ENCODE results near the gene ADCY1. TPM values are rescaled to one million over a fixed set of nuclear protein-coding genes. Genes with fewer than 3 reads are reported as not detected.
"Not testable (repeated sequence)": the region's sequence is repeated elsewhere in the genome, so short reads cannot be mapped to it uniquely, and the experiment has no call there.

The ADCY1 gene
- total RNA-seq, 6 donors from 2014 or later = 0.46 to 4.1 (median 1.2) TPM

DNA sequence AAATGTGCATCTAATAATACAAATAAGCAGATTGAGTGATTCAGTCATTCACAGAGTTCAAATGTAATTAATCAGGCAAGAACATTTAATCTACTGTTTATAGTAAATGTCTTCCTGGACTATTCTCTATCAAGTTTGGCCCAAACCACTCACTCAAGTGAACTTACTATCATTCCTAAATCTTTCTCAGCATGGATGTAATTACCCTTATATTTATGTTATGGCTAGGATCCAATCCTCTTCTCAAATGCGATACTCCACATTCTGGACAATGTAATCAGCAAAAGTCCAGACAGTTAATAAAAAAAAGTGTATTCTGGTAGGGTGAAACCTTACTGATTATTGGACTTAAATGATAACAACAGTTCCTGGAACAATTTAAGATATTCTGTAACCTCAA, 185.3 kb downstream of the ADCY1 start:
- not testable (repeated sequence) for ATAC-seq (ENCODE audit: low FRiP score in 2 of 2); DNase-seq; H3K4me1 ChIP-seq; H3K4me3 ChIP-seq; H3K27me3 ChIP-seq; H3K9me3 ChIP-seq; H3K27ac ChIP-seq
- H3K36me3 ChIP-seq = peaks cover 0 to 16% (median 0%) of the 10 kb centered on the region in 4 donors
- WGBS, 2 donors = 67 to 77% methylated on average over 1 of the region's 1 CpG

DNA sequence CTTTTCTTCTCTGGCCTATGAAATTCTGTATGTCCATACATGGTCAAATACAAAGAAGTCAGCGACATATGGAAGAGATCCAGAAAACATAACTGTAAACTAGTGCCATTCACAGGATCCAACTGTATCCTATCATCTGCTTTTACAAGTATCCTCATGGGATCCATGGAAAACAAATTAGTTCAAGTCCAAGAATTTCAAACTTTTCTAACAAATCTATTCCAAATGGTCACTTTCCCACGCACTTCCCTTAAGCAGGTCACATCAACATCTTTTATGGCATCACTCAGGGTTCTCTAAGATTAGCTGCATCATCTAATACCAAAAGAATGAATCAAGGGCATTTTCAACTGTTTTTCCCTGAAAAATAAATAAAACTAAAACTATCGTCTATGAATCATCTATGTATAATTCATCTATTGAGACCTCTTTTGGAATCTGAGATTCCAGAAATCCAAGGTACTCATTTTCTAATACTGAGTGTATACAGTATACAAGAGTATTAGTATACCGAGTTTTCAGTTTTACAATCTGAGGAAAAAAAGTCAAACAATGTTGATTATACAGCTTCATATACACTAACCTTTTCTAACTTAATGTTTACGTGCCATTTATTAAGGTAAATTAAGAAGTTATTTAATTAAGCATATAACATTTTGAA, 187.5 kb downstream of the ADCY1 start:
- 83 to 87% methylated on average over 5 of the region's 5 CpGs for WGBS, 2 donors
- peak in 1 of 2 donors; percentile 39 for ATAC-seq (ENCODE audit: low FRiP score in 2 of 2)
- TF ChIP-seq EP300 (IDR thresholded peaks at IDR 0.05) = peak in 1 of 4 donors; percentile 13
- peak overlapping the region in 3 of 4 donors; percentile 17 to 49 (median 45) for H3K27ac ChIP-seq
- H3K9me3 ChIP-seq, H3K4me1 ChIP-seq, H3K36me3 ChIP-seq, DNase-seq, H3K4me3 ChIP-seq, H3K27me3 ChIP-seq: not testable (repeated sequence)

DNA sequence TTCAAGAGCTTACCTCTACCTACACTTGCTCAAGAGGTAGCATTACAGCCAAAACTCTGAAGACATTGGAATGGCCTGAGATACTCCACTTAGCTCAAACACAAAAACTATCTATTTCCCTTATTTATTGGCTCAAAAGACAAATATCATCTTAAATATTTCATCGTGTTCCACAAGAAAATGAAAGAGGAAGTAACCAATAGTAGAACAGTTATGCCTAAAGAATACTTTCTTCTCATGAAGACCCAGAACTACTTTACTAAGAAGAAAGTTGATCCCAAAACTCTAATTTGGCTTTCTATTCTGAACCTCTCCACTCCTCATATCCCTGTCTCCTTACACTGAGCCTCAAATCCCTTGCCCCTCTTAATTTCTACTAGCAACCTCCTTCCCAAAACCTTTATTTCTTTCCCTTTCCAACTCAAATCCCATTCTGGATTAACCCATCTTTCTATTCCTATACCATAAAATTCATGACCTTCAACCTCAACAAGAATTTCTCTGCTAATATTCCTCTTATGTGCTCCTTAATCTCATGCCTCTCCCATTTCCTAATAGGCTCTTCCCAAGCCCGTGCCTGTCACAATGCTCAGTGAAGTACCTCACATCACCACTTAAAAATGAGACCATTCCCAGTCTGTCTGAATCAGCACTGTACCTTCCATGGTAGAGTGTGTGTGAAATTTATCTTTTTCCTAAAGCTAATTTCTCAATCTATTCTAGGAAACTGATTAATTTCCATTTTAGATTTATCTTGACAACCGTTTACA, 188.2 kb downstream of the ADCY1 start:
- not testable (repeated sequence) for H3K36me3 ChIP-seq, H3K4me1 ChIP-seq, H3K4me3 ChIP-seq, H3K9me3 ChIP-seq, H3K27me3 ChIP-seq, DNase-seq
- peak overlapping the region; percentile 17 to 49 (median 32) for H3K27ac ChIP-seq
- peak in 1 of 2 donors; percentile 81 for ATAC-seq (ENCODE audit: low FRiP score in 2 of 2)
- WGBS, 2 donors = 73 to 75% methylated on average over 3 of the region's 3 CpGs

DNA sequence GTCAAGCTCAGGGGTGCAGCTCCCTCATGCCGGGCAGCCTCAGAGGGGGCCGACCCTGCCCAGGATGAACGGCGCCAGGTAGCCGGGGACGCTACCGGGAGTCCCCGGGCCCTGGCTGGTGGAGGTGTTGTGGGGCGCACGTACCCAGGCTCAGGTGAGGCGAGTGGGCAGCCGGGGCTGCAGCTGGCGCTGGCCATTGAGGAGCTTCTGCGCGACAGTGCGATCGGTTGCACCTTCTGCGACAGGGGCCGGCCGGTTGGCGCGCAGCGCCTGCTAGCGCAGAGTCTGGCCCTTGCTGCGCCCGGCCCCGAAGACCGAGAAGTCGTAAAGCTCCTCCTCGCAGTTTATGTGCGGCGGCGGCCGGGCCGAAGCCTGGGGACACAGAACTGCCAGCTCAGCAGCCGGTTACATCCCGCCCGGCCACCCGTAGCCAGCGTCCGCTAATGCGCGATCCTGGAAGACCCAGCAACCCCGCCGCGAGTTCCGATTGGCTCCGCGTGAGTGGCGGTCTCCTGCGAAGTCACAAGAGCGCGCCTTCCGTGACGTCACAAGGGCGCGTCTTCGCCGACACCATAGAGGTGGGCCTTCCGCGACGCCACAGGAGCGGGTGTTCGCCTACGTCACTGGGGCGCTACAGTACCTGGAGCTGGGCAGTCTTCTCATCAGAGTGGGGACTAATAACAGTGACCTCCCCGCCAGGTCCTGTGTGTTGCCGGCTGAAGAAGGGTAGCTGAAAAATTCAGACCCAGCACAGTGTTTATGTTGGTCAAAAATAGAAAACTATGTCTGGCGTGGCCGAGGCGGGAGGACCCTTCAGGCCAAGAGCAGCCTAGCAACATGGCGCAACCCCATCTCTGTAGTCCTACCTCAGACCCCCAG, 194.6 kb downstream of the ADCY1 start:
- H3K27ac ChIP-seq = peak overlapping the region; percentile 92 to 95 (median 93)
- peaks cover 6 to 16% (median 12%) of the 10 kb centered on the region in 4 donors for H3K4me1 ChIP-seq
- ATAC-seq (ENCODE audit: low FRiP score in 2 of 2) (peak; percentile 100), DNase-seq (peak; percentile 98 to 99)
- H3K4me3 ChIP-seq = peak overlapping the region; percentile 38 to 91 (median 71)
- TF ChIP-seq POLR2A (IDR thresholded peaks at IDR 0.05) (peak in 3 of 4 donors; percentile 61 to 87 (median 77)), EP300 (IDR thresholded peaks at IDR 0.05) (peak in 1 of 4 donors; percentile 36), POLR2AphosphoS5 (IDR thresholded peaks at IDR 0.05) (peak; percentile 94 to 95)
- TF ChIP-seq, protein P1, sequence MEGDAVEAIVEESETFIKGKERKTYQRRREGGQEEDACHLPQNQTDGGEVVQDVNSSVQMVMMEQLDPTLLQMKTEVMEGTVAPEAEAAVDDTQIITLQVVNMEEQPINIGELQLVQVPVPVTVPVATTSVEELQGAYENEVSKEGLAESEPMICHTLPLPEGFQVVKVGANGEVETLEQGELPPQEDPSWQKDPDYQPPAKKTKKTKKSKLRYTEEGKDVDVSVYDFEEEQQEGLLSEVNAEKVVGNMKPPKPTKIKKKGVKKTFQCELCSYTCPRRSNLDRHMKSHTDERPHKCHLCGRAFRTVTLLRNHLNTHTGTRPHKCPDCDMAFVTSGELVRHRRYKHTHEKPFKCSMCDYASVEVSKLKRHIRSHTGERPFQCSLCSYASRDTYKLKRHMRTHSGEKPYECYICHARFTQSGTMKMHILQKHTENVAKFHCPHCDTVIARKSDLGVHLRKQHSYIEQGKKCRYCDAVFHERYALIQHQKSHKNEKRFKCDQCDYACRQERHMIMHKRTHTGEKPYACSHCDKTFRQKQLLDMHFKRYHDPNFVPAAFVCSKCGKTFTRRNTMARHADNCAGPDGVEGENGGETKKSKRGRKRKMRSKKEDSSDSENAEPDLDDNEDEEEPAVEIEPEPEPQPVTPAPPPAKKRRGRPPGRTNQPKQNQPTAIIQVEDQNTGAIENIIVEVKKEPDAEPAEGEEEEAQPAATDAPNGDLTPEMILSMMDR (IDR thresholded peaks at IDR 0.05) = peak in 4 of 6 experiments; percentile 14 to 56 (median 36)
- H3K9me3 ChIP-seq, H3K27me3 ChIP-seq, H3K36me3 ChIP-seq: not testable (repeated sequence)
- 0% methylated on average over 34 to 42 of the region's 72 CpGs for WGBS, 2 donors

DNA sequence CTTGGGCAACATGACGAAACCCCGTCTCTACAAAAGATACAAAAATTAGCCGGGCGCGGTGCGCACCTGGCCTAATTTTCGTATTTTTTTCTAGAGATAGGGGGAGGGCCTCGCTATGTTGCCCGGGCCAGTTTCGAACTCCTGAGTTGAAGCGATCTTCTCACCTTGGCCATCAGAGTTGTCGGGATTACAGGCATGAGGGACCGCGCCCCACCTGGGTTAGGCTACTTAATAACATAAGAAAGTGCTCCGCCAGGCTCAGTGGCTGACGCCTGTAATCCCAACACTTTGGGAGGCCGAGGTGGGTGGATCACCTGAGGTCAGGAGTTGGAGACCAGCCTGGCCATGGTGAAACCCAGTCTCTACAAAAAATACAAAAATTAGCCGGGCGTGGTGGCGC, 195.5 kb downstream of the ADCY1 start:
- H3K4me1 ChIP-seq = peaks cover 6 to 16% (median 12%) of the 10 kb centered on the region in 4 donors
- not testable (repeated sequence) for DNase-seq; H3K27me3 ChIP-seq; ATAC-seq (ENCODE audit: low FRiP score in 2 of 2); H3K36me3 ChIP-seq; H3K9me3 ChIP-seq
- peak overlapping the region in 3 of 4 donors; percentile 68 to 91 (median 74) for H3K4me3 ChIP-seq
- whole genome bisulfite sequencing, 2 donors = 96 to 98% methylated on average over 20 of the region's 20 CpGs
- H3K27ac ChIP-seq = peak overlapping the region; percentile 92 to 95 (median 93)

Small RNA genes within 50 kb of the gene (small RNA-seq; reads per million reads assigned to genes)
- gene AC073325.2 = 0 reads per million in 4 donors
